HepG2 (cell line): Measurements from ENCODE around the gene SIKE1. TPM values are rescaled to one million over a fixed set of nuclear protein-coding genes. Genes with fewer than 3 reads are reported as not detected.

Source experiments
- BRCA1 ChIP-seq: sonication (generic); formaldehyde crosslinking; IDR thresholded peaks from 2 replicates; pipeline ENCODE4 v1.4.0; 2020; ENCODE audit warnings: missing genetic modification reagents
- CBX1 ChIP-seq: IDR thresholded peaks from one replicate; pipeline ENCODE4 v1.6.1; 2016; ENCODE audit warnings: antibody characterized with exemption, low read depth
- E2F5 ChIP-seq: sonication (generic); formaldehyde crosslinking; conservative IDR thresholded peaks from 2 replicates; pipeline ENCODE4 v1.4.0; 2020; ENCODE audit warnings: missing genetic modification reagents
- GTF3A ChIP-seq: sonication (generic); formaldehyde crosslinking; conservative IDR thresholded peaks from 2 replicates; pipeline ENCODE4 v1.4.0; 2020; ENCODE audit warnings: mild to moderate bottlenecking, missing genetic modification reagents
- HNRNPUL1 ChIP-seq: fragments of 200-400 bp; formaldehyde crosslinking; IDR thresholded peaks from 2 replicates; pipeline ENCODE4 v1.6.1; 2017; ENCODE audit warnings: low read depth, mild to moderate bottlenecking, low read length, moderate library complexity
- JUN ChIP-seq: sonication (generic); formaldehyde crosslinking; IDR thresholded peaks from 2 replicates; pipeline ENCODE4 v1.4.0; 2020; ENCODE audit warnings: mild to moderate bottlenecking, missing genetic modification reagents
- MTERF4 ChIP-seq: sonication (generic); formaldehyde crosslinking; IDR thresholded peaks from 2 replicates; pipeline ENCODE4 v1.8.0; 2023; ENCODE audit warnings: mild to moderate bottlenecking, missing genetic modification reagents
- MYC ChIP-seq: sonication (generic); formaldehyde crosslinking; IDR thresholded peaks from 2 replicates; pipeline ENCODE4 v1.9.0; 2021; ENCODE audit warnings: missing genetic modification reagents, borderline replicate concordance
- NFAT5 ChIP-seq: sonication (generic); formaldehyde crosslinking; IDR thresholded peaks from 2 replicates; pipeline ENCODE4 v1.4.0; 2020; ENCODE audit warnings: missing genetic modification reagents
- RARA ChIP-seq: IDR thresholded peaks from 2 replicates; pipeline ENCODE4 v1.6.1; 2016; ENCODE audit warnings: missing genetic modification reagents, missing compliant biosample characterization
- SRSF4 ChIP-seq: fragments of 200-400 bp; formaldehyde crosslinking; IDR thresholded peaks from one replicate; pipeline ENCODE4 v1.6.1; 2018; ENCODE audit warnings: mild to moderate bottlenecking, low read depth, low read length, moderate library complexity; ENCODE audit not compliant: poor library complexity, severe bottlenecking
- ZBTB1 ChIP-seq: sonication (generic); formaldehyde crosslinking; IDR thresholded peaks from 2 replicates; pipeline ENCODE4 v1.4.0; 2020; ENCODE audit warnings: missing genetic modification reagents, borderline replicate concordance
- ZNF232 ChIP-seq: sonication (generic); formaldehyde crosslinking; IDR thresholded peaks from 2 replicates; pipeline ENCODE4 v1.4.0; 2020; ENCODE audit warnings: missing genetic modification reagents, borderline replicate concordance
- ZNF331 ChIP-seq: sonication (generic); formaldehyde crosslinking; IDR thresholded peaks from 2 replicates; pipeline ENCODE4 v1.4.0; 2020; ENCODE audit warnings: missing genetic modification reagents
- ZNF343 ChIP-seq: sonication (generic); formaldehyde crosslinking; IDR thresholded peaks from 2 replicates; pipeline ENCODE4 v1.4.0; 2020; ENCODE audit warnings: mild to moderate bottlenecking, missing genetic modification reagents
- ZNF709 ChIP-seq: sonication (generic); formaldehyde crosslinking; IDR thresholded peaks from 2 replicates; pipeline ENCODE4 v1.5.0; 2020; ENCODE audit warnings: mild to moderate bottlenecking, missing genetic modification reagents
- ZNF749 ChIP-seq: sonication (generic); formaldehyde crosslinking; IDR thresholded peaks from 2 replicates; pipeline ENCODE4 v1.8.0; 2022; ENCODE audit warnings: mild to moderate bottlenecking, missing genetic modification reagents, moderate library complexity, borderline replicate concordance
- ZNF782 ChIP-seq: sonication (generic); formaldehyde crosslinking; IDR thresholded peaks from 2 replicates; pipeline ENCODE4 v1.4.0; 2020; ENCODE audit warnings: missing genetic modification reagents, mild to moderate bottlenecking, borderline replicate concordance
- polyA plus RNA-seq, 8 experiments: library from polyadenylated mRNA; depleted of rRNA in 3 of 8; stranded (reverse) in 7 of 8; unstranded in 1 of 8; fragments of >200 nt; fragmentation: Illumina TruSeq in 4 of 8; extraction: Trizol in 4 of 8; gene quantifications; 2 replicates each; pipeline versions ENCODE4 v1.2.1 to v1.2.3, GENCODE V29; 2011 to 2016; ENCODE audit warnings: low read depth in 4 of 8, missing spikeins in 1 of 8, mixed read lengths in 1 of 8; ENCODE audit not compliant: insufficient read depth in 1 of 8
- total RNA-seq, 5 experiments: library from RNA; depleted of rRNA; stranded (reverse); fragments of >200 nt; fragmentation: Illumina TruSeq; extraction: Trizol; gene quantifications; 2 replicates each; pipeline ENCODE4 v1.2.3, GENCODE V29; 2016; ENCODE audit warnings: low read depth in 1 of 5

The SIKE1 gene
- total and polyA plus RNA-seq, 2 of the 13 experiments (the other 11 are each of a cell fraction or from before 2014, with no cell fraction given): 36.5 to 58.4 TPM

GRCh38 chr1:114757455-114758255 is 22.8 kb downstream of the SIKE1 start, which contains the start of gene CSDE1 (continued):
- TF ChIP-seq NFAT5 (CRISPR knock-in tag): no peak
- no peak for TF ChIP-seq BRCA1 (CRISPR knock-in tag)
- TF ChIP-seq JUN (CRISPR knock-in tag): no peak
- no peak; the same call in none of the 2 replicates for TF ChIP-seq RARA (CRISPR knock-in tag)
- peak; percentile 47; the same call in 1 of the 2 replicates for TF ChIP-seq MYC
- no peak for TF ChIP-seq SRSF4
- no peak for TF ChIP-seq E2F5
- peak; percentile 39; the same call in 1 of the 2 replicates for TF ChIP-seq ZNF331 (CRISPR knock-in tag)
- no peak for TF ChIP-seq ZNF232
- peak; percentile 48; the same call in 1 of the 2 replicates for TF ChIP-seq ZNF749 (CRISPR knock-in tag)
- TF ChIP-seq HNRNPUL1: no peak
- TF ChIP-seq ZNF782 (CRISPR knock-in tag): no peak
- TF ChIP-seq ZNF343 (CRISPR knock-in tag): no peak
- no peak for TF ChIP-seq MTERF4 (CRISPR knock-in tag)
- TF ChIP-seq ZNF709 (CRISPR knock-in tag): no peak; the same call in 1 of the 2 replicates
- no peak; the same call in 1 of the 2 replicates for TF ChIP-seq GTF3A
- TF ChIP-seq CBX1: peak; percentile 55
- TF ChIP-seq ZBTB1 (CRISPR knock-in tag): no peak
